Myocyte (in vitro differentiated cells): ENCODE results near the gene COL25A1. TPM values are rescaled to one million over a fixed set of nuclear protein-coding genes. Genes with fewer than 3 reads are reported as not detected.

Experiments used
- DNase-seq: peaks from one replicate; pipeline ENCODE4 v3.0.0-alpha.2; 2012; ENCODE audit warnings: low read depth
- total RNA-seq: library from RNA; depleted of rRNA; stranded (reverse); fragments of >200 nt; gene quantifications from 2 replicates; pipeline ENCODE4 v1.2.3, GENCODE V29; 2014

The COL25A1 gene
- total RNA-seq, 1 donor from 2014 or later: 25.0 TPM

DNA sequence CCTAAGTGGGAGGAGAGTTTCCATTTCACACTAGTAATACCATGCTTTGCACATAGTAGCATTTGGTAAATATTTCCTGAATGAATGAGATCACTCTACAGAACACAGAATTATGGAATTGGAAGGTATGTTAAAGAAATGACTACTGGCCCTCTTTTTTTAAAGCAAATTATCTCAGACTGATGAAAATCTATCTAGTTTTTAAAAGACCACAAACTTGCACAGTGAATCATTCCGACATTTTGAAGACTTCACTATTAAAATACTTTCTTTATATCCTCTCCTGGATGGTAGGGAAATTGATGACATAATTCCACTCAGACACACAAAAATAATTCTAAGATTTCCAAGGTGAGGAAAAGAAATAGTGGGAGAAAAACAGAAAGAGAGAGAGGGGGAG is 471.2 kb downstream of the COL25A1 start:
- DNase-seq: no peak

DNA sequence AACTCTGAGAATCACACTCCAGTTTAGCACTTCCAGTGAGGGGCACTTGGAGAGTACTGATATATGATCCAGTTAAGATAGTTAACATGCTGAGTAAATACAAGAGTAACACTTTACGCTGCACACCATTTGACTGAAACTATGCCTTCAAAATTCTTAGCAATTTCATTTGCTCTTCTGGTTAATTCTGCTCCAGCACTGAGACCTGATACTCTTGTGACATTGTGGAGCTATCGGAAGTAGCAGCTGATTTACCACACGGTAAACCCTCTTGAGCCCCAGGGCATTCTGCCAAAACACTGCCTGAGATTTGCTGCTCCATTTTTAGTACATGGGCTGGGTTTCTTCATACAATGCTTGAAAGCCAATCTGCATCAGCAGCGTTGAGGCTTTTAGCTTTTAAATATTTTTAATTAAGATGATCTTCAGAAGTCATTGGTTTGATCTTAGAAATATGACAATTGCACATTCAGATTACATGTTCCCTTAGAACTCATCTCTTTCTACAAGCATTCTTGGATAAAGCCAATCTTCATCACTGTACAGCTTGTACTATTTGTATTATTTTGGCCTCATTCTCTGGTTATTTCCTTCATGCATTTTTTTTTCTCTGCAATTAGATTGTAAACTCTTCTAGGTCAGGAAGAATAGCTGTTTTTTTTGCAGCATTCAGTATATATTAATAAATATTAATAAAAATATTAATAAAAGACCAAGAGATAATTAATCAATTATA is 471.8 kb downstream of the COL25A1 start:
- peak; percentile 98 for DNase-seq

DNA sequence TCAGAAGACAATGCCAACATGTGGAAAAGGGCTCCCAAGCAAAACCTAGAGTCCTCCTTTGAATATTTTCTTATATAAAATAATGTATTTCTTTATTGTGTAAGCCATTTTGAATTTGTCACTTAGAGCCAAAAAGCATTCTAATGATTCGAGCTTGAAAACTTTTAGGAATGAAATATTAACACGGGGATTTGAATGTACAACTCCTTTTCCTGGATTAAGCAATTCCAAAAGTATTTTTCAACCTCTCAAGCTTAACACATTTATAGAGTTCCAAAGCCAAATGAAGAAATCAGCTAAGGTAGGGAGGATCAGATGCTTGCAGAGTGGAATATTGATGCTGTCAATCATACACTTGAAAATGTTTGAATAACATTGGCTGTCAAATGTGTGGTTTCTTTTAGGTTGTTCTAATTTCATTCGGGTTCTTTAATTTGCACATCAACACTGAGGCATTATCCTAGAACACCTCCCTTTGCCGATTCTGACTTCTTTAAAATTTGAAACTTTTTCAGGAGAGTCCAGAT is 472.4 kb downstream of the COL25A1 start:
- no peak for DNase-seq

DNA sequence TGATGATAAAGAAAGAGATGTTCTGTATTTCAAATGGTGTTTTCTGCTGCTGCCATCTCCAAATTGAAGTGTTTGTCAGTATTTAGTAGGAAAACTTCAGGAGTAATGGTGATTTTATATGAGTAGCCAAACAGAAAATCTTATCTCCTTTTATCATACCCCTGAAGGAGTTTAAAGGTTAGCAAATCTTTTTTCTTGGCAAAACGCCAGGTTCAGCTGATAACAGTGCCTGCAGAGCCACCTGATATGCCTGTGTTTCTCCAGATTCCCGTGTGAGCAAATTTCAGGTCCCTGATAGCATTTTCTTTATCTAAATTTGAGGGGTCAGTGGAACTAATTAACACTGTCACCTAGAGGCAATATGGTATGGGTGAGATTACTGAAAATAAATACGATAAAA is 473.8 kb downstream of the COL25A1 start:
- no peak for DNase-seq

- DNase-seq: no peak
These were observed 476.7 kb downstream of the COL25A1 start for GRCh38 chr4:108825737-108826136.

- peak; percentile 16 for DNase-seq
These were observed 481.0 kb downstream of the COL25A1 start for GRCh38 chr4:108821351-108821930.

DNA sequence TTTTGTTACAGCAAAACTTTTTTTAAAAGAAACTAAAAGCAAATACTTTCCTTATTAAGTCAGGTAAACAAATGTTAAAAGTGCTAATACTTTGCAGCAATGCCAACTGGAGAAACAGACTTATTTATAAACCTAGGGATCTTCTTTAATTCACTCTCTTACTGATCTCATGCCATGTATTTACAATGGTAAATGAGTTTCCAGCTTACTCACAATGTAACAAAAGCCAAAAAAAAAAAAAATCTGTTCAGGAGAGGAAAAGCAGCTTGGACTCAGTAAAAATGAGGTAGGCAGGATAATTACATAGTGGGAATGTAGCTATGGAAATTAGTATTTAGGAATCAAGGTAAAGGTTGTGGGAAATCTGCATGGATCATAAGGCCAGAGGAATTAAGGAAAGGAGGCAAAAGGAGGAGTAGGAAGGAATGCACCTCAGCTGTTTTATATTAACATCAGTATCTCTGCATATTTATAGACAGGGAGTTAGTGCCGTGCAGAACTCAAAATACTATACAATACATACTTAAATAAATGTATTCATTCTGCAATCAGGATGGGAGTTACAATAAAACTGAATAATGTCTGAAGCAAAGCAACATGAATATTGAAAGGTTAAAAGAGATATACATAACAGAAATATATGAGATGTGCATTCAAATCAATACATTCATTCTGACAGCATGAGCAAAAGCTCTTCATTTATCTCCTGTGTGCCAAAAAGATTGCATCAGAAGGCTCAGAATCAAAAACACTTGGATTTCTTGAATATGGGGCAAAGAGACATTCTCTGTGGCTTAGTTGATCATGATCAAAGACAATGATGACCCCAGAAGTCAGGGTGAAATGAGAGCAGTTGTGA is 481.7 kb downstream of the COL25A1 start:
- no peak for DNase-seq

DNA sequence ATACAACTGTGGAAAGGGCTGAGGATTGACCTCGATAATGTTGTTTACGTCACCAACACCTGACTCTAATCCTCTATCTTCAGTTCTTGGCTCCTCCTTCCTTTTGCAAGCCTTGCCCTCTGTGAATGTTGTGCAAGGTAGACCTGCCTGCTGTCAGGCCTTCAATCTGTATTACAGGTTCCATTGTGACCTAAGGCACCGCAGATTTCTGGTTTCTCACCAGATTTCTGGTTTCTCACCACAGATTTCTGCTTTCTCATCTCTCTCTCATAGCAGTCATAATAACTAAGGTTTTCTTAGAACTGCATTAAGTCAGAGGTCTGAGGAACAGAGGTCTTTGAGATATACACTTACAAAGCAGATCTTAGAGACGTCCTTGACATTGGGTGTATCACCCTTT is 488.1 kb downstream of the COL25A1 start:
- no peak for DNase-seq

GRCh38 chr4:108813261-108813660 is 489.2 kb downstream of the COL25A1 start:
- DNase-seq: no peak

GRCh38 chr4:108811486-108811885 is 491.0 kb downstream of the COL25A1 start:
- DNase-seq: no peak

DNA sequence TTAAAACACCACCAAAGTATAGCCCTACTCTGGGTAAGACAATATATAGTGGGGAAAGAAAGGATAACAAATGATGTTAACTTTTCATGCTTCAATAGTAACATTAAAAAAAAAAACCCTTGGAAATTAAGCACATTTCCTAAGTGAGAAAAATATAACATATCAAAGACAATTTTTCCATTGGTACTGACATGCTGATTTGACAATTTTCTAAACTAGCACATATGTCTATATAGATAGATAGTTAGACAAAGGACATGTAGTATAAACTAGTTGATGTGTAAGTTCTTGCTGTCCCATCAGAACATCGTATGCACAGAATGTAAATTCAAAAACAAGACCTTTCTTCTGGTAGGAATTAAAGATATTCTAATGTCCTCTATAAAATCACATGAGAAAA is 492.4 kb downstream of the COL25A1 start:
- DNase-seq: no peak

DNA sequence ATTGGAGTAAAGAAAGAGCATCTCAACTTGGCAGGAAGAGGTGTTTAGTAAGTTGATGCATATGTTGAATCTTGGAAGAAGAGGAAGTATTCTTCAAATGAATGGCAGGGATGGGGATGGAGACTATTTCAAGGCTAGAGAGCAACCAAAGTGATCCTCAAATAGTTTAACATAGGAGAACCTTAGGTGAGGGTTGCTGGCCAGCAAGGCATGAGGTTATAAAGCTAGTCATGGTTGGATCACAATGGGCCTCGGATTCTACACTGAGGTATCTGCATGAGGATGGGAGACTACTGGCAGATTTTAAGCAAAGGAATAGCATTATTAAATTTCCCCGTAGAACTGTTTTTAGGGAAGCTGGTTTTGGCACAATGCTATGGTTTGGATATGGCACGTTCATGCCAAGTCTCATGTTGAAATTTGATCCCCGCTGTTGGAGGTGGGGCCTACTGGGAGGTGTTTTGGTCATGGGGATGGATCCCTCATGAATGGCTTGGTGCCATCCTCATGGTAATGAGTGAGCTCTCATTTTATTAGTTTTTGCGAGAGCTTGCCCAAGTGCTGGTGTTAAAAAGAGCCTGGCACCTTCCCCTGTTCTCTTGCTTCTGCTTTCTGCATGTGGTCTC is 497.7 kb downstream of the COL25A1 start:
- DNase-seq: peak; percentile 10

DNA sequence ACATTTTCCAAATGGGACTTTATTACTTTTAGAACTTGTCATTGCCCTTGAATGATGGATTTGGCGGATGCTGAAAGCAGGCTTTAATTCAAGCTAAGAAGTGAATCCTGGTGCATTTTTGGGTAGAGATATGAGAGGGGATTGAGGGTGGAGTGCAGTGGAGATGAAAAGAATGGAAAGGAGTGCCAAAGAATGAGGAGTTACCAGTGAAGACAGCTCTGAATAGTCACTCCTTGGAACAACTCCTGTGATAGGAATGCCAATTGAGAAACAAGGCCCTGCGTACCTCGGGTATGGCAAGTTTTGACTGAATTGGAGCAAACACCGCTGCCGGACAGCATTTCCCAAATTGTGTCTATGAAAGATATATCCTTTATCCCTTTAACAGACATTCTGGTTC is 503.2 kb downstream of the COL25A1 start:
- DNase-seq: no peak

GRCh38 chr4:108796173-108796572 is 506.3 kb downstream of the COL25A1 start:
- no peak for DNase-seq

GRCh38 chr4:108795733-108796132 is 506.7 kb downstream of the COL25A1 start:
- no peak for DNase-seq

- DNase-seq: peak; percentile 30
These were observed 508.3 kb downstream of the COL25A1 start for GRCh38 chr4:108794136-108794535.

GRCh38 chr4:108793415-108793814 is 509.0 kb downstream of the COL25A1 start:
- peak; percentile 26 for DNase-seq

GRCh38 chr4:108788731-108789130 is 513.7 kb downstream of the COL25A1 start:
- no peak for DNase-seq

DNA sequence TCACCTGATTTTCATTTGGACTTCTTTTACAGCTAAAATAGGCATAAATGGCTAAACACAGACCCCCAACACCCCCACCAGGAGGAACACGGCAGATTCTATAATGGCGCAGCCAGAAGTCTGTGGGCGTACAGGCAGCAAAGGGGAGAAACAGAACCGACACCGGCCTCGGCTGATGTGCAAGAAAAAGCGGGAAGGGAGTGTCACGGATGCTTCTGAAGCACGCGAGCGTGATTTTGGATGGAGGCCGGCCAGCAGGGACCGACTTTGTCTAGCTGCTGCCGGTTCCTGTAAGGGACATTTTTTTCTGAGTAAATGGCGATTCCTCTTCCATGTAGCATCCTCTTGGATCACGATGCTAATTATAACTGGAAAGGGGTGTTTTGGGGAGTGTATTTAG is 514.7 kb downstream of the COL25A1 start:
- DNase-seq: no peak

DNA sequence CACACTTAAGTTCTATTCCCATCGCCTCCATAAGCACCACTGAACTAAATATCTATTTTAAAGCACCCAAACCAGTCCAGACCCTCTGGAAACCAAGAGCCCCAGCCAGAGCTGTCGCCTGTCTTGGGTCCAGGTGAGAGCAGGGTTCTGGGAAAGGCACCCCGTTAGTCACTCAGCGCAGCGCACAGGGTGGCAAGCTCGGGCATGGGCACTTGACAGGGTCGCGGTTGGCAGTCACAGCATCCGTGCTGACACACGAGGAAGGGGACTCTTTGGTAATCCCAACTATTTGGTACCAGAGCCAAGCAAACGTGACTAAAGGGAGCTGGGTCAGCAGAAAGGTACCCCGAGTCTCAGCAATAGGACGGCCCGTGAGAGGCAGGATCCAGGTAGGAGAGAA is 515.4 kb downstream of the COL25A1 start:
- no peak for DNase-seq

- no peak for DNase-seq
These were observed 516.1 kb downstream of the COL25A1 start for GRCh38 chr4:108786351-108786750.
